Measurements from ENCODE around the gene OR11H6.
"Not testable (repeated sequence)": the region's sequence is repeated elsewhere in the genome, so short reads cannot be mapped to it uniquely, and the experiment has no call there.

The OR11H6 gene

DNA sequence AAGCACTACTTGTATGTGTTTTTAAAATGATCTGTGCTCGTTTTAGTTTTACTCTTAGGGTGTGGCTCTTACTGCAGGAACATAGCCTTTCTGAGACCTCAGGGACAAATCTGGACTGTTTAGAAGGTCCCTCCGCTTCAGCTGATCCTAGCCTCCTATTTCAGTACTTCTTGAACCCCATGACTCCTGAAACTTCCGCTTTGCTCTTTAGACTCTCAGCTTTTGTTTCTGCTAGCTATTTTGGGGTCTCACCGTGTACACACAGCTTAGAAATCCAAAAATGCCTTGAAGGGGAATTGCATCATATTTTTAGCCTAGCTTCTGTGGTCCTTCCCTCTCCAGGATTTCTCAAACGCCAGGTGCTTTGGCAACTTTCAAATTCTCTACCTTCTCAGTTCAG lies 24.5 kb upstream of the OR11H6 start:
- no peak for DNase-seq (ENCODE audit: low read depth in 2 of 2)
- TF ChIP-seq, protein P1, sequence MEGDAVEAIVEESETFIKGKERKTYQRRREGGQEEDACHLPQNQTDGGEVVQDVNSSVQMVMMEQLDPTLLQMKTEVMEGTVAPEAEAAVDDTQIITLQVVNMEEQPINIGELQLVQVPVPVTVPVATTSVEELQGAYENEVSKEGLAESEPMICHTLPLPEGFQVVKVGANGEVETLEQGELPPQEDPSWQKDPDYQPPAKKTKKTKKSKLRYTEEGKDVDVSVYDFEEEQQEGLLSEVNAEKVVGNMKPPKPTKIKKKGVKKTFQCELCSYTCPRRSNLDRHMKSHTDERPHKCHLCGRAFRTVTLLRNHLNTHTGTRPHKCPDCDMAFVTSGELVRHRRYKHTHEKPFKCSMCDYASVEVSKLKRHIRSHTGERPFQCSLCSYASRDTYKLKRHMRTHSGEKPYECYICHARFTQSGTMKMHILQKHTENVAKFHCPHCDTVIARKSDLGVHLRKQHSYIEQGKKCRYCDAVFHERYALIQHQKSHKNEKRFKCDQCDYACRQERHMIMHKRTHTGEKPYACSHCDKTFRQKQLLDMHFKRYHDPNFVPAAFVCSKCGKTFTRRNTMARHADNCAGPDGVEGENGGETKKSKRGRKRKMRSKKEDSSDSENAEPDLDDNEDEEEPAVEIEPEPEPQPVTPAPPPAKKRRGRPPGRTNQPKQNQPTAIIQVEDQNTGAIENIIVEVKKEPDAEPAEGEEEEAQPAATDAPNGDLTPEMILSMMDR (IDR thresholded peaks at IDR 0.05; ENCODE audit: low read depth, low read length) = no peak
- no peak overlapping the region for H3K4me3 ChIP-seq (replicated peaks in 1 of 2; ENCODE audit: low read depth in 2 of 2, low read length in 2 of 2)

DNA sequence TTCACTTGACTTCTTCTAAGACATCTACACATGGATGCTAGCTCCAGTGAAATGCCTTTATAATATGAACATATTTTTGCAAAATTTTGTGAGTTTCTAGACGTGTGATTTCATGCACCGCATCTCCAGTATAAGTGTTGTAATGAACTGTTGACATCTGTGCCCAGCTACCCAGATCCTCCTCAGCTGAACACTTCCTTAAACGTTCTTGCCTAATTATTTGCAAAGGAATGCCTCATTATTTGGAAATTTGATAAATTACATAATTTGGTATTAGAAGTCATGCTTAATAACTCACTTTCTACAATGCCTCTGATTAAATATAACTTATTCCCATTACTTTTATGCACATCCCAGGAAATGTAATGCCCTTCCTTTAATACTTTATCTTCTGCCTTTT lies 18.8 kb upstream of the OR11H6 start:
- TF ChIP-seq, protein P1 (IDR thresholded peaks at IDR 0.05; ENCODE audit: low read depth, low read length) = no peak
- no peak for DNase-seq (ENCODE audit: low read depth in 2 of 2)
- no peak overlapping the region for H3K4me3 ChIP-seq (replicated peaks in 1 of 2; ENCODE audit: low read depth in 2 of 2, low read length in 2 of 2)

DNA sequence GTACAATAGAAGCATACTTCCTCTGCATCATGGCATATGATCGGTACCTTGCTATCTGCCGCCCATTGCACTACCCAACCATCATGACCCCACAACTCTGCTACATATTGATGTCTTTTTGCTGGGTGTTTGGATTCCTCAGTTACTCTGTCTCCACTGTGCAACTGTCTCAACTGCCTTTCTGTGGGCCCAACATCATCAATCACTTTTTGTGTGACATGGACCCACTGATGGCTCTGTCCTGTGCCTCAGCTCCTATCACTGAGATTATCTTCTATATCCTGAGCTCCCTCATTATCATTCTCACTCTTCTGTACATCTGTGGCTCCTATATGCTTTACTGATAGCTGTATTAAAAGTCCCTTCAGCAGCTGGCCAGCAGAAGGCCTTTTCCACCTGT lies 13.9 kb upstream of the OR11H6 start:
- no peak for DNase-seq (ENCODE audit: low read depth in 2 of 2)
- H3K4me3 ChIP-seq (replicated peaks in 1 of 2; ENCODE audit: low read depth in 2 of 2, low read length in 2 of 2) = no peak overlapping the region
- TF ChIP-seq, protein P1 (IDR thresholded peaks at IDR 0.05; ENCODE audit: low read depth, low read length) = no peak

DNA sequence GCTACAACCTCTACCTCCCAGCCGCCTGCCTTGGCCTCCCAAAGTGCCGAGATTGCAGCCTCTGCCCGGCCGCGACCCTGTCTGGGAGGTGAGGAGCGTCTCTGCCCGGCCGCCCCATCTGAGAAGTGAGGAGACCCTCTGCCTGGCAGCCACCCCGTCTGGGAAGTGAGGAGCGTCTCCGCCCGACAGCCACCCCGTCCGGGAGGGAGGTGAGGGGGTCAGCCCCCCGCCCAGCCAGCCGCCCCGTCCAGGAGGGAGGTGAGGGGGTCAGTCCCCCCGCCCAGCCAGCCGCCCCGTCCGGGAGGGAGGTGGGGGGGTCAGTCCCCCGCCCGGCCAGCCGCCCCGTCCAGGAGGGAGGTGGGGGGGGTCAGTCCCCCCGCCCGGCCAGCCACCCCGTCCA lies 11.1 kb upstream of the OR11H6 start:
- not testable (repeated sequence) for H3K4me3 ChIP-seq (replicated peaks in 1 of 2; ENCODE audit: low read depth in 2 of 2, low read length in 2 of 2); DNase-seq (ENCODE audit: low read depth in 2 of 2)

DNA sequence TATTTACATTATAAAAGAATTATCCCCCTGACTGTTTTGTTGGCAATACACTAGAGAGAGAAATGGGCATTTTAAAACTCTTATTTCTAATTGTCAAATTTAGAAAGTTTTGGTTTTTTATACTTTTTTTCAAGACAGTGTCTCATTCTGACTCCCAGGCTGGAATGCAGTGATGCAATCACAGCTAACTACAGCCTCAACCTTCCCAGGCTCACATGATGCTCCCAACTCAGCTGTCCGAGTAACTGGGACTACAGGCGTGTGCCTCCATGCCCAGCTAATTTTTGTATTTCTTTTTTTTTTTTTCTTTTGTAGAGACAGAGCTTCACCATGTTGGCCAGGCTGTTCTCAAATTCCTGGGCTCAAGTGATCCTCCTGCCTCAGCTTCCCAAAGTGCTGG lies 8.3 kb upstream of the OR11H6 start:
- DNase-seq (ENCODE audit: low read depth in 2 of 2) = peak in 1 of 2 donors; percentile 45
- TF ChIP-seq, protein P1 (IDR thresholded peaks at IDR 0.05; ENCODE audit: low read depth, low read length) = no peak
- no peak overlapping the region for H3K4me3 ChIP-seq (replicated peaks in 1 of 2; ENCODE audit: low read depth in 2 of 2, low read length in 2 of 2)

DNA sequence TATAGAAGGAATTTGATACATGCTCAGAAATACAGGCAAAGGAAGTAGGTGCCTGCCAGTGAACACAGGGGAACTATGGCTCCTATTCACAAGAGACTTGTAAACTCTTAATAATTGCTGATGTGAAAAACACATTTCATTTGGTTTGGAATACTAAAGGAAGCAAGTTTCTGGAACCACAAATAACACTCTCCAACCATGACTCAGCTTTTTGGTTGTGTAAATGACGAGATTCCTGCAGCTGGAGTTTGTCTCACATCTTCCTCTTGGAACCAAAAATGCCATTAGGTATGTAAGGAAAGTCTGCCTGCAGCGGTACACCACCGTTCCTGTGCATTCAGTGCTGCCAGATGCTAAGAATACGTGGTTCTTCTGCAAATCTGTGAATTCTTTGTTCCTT lies 4.5 kb upstream of the OR11H6 start:
- peak in 1 of 2 donors; percentile 27 for DNase-seq (ENCODE audit: low read depth in 2 of 2)
- TF ChIP-seq, protein P1 (IDR thresholded peaks at IDR 0.05; ENCODE audit: low read depth, low read length) = no peak
- no peak overlapping the region for H3K4me3 ChIP-seq (replicated peaks in 1 of 2; ENCODE audit: low read depth in 2 of 2, low read length in 2 of 2)

DNA sequence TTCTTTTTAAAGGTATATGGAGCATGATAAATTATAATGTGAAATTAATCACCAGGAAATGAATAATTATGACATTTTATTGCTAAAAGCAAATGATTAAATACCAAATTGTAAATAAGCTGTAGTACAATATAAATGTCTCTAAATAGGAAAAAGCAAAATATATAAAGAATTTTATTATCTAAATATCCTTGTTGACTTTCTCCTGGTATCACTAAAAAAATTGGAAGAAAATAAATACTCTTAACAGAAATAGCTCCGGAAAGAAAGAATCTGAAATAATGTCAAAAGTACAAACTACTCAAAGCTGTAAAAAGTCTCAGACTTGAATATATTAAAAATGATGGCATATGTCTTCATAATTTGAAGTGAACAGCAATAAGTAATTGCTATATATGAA lies 5.2 kb downstream of the OR11H6 start, which contains the start of gene OR11H7:
OR11H7 (plus strand) TSS at position 301 of the 400 bp plus-strand sequence.
- no peak for DNase-seq (ENCODE audit: low read depth in 2 of 2)
- H3K4me3 ChIP-seq (replicated peaks in 1 of 2; ENCODE audit: low read depth in 2 of 2, low read length in 2 of 2) = no peak within 1 kb of the TSS
- TF ChIP-seq, protein P1 (IDR thresholded peaks at IDR 0.05; ENCODE audit: low read depth, low read length) = no peak

DNA sequence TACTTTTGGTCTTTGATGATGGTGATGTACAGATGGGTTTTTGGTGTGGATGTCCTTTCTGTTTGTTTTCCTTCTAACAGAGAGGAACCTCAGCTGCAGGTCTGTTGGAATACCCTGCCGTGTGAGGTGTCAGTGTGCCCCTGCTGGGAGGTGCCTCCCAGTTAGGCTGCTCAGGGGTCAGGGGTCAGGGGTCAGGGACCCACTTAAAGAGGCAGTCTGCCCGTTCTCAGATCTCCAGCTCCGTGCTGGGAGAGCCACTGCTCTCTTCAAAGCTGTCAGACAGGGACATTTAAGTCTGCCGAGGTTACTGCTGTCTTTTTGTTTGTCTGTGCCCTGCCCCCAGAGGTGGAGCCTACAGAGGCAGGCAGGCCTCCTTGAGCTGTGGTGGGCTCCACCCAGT lies 11.9 kb downstream of the OR11H6 start:
- H3K4me3 ChIP-seq (replicated peaks in 1 of 2; ENCODE audit: low read depth in 2 of 2, low read length in 2 of 2); DNase-seq (ENCODE audit: low read depth in 2 of 2): not testable (repeated sequence)

All from cardiac fibroblast (primary cell).